HG02981 (cell line): ENCODE data around the gene LRRN3.

Source experiments
- ATAC-seq: cut with Tn5 transposase; IDR thresholded peaks from one replicate; pipeline ENCODE4 v1.9.1; 2021; ENCODE audit warnings: mild to moderate bottlenecking, moderate library complexity; ENCODE audit not compliant: unreplicated experiment

Gene LRRN3

DNA sequence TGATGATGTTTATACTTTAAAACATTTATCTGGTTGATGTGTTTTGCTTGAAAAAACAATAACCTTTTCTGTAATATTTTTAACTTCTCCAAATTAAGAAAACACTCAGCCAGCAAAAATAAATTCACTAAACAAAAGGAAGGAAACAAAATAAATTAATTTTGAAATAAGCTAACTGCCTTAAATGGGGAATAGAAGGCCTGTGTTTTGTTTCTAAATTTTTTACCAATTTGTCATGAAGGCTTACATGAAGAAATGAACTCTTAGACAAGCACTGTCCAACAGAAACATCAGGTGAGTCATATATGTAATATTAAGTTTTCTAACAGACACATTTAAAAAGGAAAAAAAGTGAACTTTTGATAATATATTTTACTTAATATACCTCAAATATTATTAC is 68.5 kb downstream of the LRRN3 start:
- ATAC-seq: no peak

DNA sequence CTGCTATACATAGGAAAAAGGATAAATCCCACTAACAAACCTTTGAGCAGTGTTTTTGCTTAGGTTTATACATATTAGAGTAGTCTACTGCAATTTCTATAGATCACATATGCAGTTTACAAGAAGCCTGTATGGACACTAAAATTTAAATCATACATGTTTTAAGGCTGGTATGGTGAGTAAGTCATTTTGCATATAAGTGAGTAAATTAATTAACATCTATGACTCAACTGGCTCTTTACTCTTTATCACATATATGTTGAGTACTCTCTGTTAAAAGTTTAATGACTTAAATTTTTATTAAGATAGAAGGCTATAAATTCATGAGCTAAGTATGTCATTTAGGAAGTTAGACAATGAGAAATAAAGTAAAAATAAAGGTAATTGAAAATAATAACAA is 69.4 kb downstream of the LRRN3 start:
- ATAC-seq: no peak

DNA sequence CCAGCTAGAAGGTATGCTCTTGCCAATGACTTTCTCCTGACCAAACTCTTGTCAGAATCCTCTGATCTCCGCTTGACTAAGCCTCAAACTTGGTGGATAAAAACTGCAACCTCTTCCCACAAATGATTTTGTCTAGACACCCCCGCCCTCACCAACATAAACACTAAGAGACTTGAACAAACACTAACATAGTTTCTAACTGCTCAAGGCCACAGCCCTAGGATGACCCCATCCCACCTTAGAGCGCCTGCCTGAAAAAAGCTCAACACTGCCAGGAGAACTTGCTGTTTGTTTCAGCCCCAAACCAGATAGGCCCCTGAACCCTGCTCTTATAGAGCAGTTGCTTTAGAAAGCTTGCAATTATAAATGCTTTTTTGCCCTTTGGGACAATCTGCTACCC is 71.8 kb downstream of the LRRN3 start:
- ATAC-seq: no peak

DNA sequence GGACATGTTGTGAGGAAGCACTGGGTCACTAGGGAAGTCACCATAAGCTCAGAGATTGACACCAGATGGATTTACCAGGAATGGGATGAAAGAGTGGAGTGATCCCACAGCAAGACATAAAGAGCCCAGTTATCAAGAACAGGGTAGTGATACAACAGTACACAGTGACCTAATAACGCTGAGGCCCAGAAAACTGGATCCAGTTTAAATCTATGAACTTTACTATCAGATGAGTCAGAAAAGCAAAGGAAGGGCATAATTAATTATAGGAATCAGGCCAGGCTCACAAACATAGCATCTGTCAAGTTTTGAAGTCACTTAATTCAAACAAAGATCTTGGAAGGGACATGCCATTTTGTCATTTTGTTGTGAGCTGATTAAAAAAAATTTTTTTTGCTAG is 73.5 kb downstream of the LRRN3 start:
- ATAC-seq: no peak

DNA sequence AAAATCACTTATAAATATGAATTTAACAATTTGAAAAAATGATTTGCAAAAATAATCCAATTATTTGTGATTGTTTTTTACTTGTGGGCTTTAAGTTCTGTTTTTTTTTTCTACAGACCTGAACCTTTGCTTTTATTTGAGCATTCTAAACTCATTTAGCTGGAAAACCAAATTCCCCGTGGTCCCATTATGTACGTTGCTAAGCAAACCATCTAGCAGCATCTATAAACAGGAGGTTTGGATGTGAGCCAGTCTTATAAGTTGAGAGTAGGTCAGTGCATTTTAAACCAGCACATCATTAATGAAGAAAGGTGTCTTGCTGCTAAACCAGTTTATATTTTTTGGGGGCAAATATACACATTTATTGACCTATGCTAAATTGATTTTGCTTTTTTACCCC is 77.3 kb downstream of the LRRN3 start:
- ATAC-seq: no peak

DNA sequence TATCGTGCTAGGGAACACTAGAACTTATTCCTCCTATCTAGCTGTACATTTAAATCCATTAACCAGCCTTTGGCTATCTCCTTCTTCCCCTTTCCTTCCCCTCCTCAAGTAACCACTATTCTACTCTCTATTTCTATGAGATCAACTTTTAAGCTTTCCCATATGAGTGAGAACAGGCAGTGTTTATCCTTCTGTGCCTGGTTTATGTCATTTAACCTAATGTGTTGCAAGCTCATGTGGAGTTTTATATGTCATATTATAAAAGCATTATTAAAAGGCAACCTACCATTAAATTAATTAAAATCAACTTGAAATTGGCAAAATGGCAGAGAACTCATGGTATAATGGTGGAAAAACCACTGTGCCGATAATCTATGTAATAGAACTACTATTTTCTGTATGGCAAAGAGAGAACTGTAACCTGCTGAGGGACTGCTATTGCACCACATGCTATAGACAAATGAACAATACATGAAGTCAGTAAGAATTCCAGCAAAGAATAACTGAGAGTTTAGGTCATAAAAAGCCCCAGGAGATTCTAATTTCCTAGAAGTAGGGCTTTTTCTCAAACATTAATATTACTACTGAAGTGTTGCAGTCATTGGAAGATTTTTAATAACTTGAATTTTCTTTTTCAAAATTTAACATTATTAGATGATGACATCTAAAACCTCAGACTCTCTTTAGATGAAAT is 81.8 kb downstream of the LRRN3 start:
- no peak for ATAC-seq

DNA sequence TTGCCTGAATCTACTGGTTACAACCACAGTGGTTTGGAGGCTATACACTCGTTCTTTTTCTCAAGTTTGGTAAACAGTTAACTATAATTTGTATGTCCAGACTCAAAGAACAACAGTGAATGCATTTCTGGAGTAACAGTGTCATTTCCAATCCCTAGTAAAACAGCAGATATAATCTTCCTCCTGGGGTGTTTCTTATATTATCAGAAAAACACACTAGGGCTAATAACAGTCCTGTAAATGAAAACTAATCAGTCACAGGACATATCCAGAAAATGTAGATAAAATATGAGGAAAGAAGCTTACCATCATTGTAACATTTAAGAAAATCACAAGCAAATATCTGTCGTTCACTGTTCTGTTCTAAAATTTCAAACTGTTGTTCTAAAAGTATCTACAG is 82.6 kb downstream of the LRRN3 start:
- no peak for ATAC-seq

DNA sequence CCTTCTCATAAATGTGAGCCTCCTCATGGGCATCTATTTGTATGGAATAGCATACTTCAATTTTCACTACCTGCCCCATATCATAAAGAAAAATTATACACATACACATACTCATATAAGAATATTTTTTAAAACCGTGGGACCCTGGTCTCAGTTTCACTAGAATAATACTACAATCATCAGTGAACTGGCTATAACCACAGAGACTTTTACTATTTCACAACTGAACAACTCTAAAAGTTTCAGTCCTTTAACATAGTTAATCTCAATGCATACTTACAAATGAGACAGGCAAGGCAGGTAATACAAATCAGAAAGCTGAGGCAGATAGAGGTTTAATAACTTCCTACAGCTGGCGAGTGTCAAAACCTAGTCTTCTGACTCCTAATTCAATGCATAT is 83.1 kb downstream of the LRRN3 start:
- no peak for ATAC-seq

DNA sequence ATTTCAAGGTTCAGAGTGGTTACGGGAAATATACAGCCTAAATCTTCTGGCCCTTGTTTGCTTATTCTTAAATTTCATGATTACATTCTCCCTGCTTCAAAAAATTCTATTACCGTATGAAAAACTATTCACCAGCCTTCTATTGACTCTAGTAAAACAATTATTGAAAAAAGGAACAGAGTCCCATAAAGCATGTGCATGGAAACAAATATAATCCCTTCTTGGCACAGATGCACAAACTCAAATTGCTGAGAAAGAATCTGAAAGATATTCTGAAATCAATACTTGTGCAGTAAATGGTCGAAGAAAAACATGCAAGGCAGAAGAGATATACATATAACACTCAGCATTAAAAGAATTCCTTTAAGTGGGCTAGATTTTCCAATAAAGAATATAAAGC is 83.6 kb downstream of the LRRN3 start:
- no peak for ATAC-seq
